ENCODE measurements around the gene LHX4.

The LHX4 gene

DNA sequence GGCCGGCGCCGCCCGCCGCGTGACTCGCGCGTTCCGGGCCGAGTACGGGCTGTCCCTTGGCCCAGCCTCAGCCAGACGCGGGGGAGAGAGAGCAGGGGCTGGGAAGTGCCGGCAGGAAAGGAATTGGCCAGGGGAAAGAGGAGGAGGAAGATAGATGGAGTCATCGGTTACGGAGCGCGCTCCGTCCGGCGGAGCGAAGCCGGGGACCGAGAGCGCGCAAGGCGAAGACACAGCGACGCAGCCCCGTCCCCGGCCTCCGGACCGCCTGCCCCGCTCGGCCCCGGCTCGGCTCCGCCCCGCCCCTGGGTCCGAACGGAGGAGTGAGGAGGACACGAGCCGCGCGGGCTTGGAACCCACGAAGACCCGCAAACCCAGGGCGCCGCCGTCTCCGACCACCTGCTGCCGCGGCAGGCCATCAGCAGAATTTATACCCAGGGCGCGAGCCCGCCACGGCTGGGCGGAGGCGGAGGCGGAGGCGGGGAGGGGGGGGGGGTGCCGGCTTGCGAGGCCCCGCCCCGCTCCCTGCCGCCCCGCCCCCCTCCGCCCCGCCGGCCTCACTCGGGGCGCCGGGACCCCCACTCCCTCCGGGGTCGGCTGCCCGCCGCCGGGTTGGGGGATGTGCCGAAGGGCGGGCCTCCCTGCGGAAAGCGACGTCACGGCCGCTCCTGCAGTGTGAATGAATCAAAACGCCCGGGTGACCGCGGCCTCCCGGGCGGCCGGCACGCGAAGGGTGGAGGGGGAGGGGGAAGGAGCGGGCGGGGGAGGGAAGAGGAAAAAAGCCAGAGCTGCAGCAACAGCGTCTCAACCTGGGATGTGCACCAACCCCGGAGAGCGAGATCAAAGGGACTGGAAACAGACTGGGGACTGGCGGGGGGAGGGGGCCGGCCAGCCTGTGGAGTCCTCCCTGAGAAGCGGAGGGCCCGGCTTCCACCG lies at the start of gene LHX4:
Gene LHX4 (plus strand): TSS at position 782 of the 933 bp plus-strand sequence. CDS start 266 bp downstream, outside the sequence.
- no peak for DNase-seq (ENCODE audit: low read depth)

DNA sequence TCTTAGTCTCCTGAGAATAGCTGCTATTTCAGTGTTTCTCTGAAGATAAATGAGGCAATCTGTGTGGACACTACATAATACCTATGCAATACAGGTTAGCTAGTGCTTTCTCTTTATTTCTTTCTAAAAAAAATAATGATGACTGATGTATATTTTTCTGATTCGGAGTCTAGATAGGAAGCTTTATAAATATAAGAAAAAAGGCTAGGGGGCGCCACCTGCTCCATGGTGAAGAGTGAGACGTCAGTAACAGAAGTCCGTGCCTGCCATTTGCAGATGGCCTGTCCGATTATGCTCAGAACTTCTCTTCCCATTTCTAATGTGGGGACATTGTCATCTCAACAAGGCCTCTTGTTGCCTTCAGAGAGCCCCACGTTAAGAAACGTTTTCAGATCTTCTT lies 49.0 kb upstream of the LHX4 start:
- DNase-seq (ENCODE audit: low read depth): no peak

DNA sequence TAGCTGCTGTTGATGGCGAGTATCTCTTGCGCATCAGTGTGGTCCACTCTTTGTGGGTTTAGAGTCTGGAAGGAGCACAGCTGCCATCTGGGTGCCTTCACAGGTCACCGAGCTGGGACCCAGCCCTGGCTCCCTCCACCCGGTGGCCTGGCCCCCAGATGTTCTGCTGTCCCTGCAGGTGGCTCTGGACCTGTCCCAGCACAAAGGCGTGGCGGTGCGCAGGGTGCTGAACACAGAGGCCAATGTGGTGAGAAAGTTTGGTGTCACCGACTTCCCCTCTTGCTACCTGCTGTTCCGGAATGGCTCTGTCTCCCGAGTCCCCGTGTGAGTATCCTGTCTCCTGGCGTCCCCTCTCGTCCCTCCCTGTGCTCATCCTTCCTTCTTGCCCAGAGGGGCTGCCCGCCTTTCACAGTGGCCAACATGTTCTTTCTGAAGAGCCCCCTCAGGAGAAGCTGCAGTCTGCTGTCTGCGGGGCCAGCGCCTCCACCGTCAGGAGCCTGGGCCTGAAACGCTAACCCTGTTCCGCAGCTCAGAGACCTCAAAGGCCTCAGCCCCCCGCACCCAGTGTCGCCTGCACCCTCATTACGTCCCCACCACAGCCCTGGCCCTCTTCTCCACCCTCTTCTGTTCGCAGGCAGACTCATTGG lies 47.9 kb upstream of the LHX4 start:
- no peak for DNase-seq (ENCODE audit: low read depth)

DNA sequence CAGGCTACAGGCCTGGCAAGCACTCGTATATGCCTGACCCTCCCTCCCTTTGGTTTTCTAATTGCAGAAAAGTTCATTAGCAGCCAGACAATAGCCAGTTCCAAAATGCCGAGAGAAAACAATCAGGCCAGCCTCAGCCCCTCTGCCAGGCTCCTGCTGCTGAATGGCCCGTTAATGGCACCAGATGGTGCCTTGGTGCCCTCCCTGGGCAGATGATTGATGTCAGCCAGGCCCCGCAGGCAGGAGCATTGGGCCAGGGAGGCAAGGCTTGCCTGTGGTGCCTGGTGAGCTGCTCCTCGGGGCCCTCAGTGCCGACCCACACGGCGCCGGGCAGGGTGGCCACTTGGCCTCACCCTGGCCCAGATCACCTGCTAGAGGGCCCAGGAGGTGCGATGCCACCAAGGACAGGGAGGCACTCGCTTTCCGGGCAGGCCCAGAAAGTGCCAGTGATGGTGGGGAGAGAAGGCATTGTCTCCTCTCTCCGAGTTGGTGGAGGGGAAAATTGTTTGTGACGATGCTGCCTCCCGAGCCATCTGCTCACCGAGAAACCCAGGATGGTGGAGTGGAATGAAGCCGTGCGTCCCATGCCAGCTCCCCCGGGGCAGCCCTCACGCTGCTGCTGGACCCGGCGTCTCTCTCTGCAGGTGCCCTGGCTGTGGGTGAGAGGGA lies 47.3 kb upstream of the LHX4 start:
- no peak for DNase-seq (ENCODE audit: low read depth)

DNA sequence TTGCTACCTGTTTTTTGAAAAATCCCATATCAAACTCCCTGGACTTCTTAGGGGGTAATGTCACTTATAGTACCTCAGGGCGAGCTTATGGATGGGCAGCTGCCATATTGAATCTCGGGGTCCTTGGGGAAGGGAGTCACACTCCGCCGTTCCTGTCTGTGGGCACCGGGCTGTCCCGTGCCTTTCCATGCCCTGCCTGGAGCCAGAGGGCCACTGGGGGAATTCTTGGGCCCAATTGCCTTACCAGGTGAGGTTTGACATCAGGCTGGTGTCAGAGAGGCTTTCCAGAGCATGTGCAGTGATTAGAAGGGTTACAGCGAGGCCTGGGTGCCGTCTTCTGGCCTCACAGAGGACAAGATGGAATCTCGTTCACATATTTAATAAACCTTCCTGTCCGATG lies 46.6 kb upstream of the LHX4 start:
- no peak for DNase-seq (ENCODE audit: low read depth)

DNA sequence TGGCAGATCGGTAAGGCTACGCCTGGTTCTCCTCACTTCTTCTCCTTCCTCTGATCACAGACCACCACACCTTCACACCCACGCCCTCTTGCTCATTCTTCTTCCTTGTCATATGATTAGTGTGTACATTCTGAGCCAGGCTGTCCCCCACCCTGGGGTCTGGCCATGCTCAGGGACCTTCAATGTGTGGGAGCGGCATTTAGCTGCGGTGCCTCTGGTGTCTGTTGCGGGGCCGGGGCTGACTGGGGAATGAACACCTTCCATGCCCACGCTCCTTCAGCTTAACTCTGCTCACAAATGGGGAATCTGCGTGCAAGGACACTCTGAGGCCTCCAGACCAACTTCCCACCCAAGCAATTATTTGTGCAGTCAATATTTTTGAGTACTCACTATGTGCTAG lies 46.0 kb upstream of the LHX4 start:
- no peak for DNase-seq (ENCODE audit: low read depth)

DNA sequence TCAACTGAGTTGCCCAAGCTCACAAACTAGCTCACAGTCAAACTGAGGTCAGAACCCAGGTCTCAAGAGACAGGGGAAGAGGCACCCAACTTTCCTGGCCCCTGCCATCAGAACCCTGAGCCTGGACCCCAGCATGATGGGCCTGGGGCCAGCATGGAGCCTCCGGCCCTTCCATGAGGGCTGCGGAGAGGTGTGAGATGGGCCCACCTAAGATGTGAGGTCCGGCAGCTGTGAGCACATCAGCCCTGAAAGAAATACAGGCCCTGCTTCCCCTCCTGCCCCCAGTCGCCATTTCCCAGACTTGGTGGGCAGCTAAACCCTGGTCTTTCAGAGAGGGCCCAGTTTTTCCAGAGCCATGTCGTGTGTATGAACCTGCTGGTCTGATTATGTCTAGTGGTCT lies 44.8 kb upstream of the LHX4 start:
- no peak for DNase-seq (ENCODE audit: low read depth)

DNA sequence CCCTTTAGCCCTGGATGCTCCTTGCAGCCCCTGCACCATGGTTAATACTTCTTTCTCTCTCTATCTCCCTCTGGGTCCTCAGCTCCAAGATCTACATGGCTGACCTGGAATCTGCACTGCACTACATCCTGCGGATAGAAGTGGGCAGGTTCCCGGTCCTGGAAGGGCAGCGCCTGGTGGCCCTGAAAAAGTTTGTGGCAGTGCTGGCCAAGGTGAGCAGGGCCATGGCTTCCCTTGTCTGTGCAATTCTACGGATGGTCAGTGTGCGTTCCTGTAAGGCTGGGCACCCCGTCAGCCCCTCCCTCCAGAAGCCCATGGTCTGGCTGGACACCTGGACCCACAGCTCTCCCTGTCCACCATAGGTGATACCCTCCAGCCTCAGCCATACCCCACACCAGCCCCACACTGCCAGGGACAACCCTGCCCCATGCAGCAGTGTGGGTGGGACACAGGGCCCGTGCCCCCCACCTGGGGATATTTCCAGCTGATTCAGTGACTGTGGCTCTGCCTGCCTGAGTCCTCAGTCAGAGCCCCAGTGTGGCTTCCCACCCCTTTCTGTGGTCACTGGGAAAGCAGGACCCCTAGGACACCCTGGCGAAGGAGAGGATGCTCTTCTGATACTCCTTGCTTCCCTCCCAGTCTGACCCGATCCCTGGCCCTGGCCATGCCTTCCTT lies 44.0 kb upstream of the LHX4 start:
- no peak for DNase-seq (ENCODE audit: low read depth)

DNA sequence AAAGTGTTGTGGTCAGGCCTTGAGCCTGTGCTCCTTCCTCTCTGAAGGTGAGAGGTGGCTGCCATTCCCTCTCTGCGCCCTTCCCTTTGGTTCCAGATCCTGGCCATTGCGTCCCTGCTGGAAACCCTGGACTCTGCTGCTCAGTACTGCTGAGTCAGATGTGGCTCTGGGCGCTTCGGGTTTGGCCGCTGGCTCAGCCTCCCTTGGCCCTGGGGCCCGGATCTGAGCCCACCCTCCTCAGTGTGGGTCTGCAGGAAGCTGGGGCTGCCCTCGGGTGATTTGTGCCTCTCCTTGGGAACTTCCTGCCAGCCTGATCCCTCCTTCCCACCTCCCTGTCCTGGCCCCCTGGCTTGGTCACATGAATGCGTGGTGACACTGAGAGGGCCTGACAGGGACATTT lies 43.2 kb upstream of the LHX4 start:
- DNase-seq (ENCODE audit: low read depth): no peak

DNA sequence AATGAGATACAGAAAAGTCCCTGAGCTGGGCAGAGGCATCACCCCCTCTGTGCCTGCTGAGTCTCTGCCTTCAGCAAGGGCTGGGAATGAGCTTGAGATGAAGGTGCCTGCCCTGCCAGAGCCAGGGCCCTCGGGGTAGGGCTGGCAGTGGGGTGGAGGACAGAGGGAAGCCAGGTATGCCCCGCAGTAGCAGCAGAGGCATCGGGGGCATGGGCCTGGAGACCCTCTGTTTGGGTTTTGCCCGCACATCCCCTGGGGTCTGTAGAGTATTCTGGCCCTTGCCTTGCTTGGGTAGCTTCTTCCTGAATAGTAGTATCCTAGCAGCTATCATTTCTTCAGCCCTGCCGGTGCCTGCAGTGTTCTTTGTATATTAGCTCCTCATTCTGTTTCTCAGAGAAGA lies 42.4 kb upstream of the LHX4 start:
- DNase-seq (ENCODE audit: low read depth): no peak

DNA sequence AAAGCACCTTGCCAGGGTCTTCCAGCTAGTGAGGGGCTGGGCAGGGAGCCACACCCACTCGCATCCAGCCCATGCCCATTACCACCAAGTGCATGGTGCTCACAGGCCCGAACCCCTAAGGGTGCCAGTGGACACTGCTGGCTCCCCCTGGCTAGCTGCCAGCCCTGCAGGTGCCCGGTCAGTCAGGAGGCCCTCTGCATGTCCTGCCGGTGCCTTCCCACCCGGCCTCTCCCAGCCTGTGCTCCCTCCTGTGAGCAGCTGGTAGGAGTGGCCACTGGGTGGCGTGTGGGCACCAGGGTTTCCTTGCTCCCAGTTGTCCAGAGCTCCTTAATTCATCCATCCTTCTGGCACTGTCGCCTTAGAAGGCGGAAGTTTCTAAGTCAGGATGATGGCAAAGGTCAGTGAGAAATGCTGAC lies 42.0 kb upstream of the LHX4 start:
- no peak for DNase-seq (ENCODE audit: low read depth)

DNA sequence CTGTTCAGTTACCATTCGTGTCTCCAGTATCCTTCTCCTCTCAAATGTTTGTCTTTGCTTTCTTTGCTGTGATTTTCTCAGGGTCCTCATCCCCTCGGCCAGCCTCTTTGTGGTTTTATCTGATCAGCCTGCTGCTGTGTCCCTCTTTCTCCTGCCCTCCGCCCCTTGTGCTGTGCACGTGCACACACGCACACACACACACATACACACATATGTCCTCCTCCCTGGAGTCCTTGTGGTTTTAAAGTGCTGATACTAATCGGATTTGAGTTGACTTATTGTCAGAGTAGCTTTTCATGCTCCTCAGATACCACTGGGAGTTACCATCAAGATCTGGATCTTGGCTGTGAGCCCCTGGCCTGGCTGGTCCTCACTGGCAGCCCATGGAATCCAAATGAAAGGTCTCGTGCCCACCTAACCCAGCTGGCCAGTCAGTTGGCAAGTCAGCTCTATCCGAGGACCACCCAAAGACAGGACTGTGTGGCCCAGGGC lies 41.3 kb upstream of the LHX4 start:
- DNase-seq (ENCODE audit: low read depth): no peak

DNA sequence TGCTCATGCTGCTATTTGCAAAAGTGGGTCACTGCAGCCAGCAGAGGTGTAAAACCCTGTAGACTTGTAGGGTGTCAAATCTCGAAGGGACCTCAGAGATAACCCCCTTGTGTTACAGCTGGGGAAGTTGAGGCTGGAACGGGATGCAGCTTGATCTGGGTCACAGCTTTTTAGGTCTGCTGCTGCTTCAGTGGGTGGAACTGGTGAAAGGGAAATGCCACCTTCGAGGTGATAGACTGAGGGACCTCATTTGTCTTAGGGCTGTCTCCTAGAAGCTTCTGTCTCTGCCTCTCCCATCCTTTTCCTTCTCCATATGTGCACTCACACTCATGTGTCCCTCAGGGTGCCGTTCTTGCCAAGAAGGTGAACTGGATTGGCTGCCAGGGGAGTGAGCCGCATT lies 40.0 kb upstream of the LHX4 start:
- DNase-seq (ENCODE audit: low read depth): no peak

DNA sequence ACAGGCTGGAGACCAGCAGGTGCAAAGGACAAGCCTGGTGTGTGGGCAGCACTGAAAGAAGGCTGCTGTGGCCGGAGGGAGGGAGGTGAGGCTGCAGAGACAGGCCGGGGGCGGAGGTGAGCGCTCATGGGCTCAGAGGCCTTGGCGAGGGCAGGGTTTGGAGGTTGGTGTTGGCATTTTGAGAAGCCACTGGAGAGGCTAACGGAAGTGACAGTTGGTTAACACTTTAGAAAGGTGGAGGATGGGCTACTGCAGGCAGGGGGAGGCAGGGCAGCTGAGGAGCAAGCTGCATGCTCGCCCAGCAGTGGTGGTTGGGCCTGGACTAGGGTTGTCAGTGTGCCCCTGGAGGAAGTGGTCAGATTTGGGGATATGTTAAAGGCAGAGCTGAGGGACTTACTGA lies 37.9 kb upstream of the LHX4 start:
- DNase-seq (ENCODE audit: low read depth): no peak

DNA sequence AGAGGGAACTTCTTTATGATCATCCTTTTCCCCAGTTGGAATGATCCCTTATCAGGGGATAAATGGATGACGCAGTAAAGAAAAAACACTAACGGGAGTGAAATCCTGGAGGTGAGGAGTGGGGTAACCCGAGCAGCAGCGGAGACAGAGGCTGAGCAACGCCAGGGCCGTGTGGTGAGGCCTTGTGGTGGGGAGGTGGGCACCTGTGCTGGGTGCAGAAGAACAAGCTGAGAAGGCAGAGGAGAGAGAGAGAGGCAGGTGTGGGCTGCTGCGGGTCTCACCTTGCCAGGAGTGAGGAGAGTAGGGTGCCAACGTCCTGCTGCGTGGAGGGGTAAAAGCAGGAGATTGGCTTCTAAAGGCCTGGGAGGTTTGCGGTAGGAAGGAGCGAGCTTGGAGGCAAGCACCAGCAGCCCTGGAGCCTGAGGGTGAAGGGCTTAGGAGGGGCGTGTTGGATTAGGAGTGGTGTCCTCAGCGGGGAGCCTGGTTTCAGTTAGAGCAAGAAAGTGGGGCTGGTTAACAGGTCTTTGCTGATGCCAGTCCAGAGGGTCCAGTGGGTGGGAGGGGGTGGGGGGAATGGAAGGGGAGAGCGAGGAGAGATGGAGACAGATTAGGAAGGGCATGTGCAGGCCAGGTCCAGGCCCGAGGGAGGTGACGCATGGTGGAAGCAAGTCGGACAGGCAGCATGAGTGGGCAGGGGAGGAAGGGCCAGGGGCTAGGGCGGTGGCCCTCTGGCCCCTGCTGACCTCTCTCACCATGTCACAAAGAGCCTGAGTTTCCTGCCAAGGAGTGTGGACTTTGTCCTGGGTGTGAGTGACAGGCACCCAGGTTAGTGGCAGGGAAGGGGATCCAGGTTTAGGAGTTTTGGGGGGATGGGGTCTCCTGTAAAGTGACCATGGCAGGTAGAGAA lies 36.7 kb upstream of the LHX4 start:
- DNase-seq (ENCODE audit: low read depth): no peak

DNA sequence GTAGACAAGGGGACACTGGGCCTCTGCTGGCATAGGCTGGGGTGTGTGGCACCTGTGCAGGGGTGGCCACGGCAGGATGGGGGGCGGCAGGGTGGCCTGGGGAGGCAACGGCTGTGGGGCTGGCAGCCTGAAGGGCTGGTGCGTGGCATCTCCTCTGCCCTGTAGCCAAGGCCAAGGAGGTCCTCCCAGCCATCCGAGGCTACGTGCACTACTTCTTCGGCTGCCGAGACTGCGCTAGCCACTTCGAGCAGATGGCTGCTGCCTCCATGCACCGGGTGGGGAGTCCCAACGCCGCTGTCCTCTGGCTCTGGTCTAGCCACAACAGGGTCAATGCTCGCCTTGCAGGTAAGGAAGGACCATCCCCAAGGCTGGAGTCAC lies 36.0 kb upstream of the LHX4 start:
- DNase-seq (ENCODE audit: low read depth): no peak

DNA sequence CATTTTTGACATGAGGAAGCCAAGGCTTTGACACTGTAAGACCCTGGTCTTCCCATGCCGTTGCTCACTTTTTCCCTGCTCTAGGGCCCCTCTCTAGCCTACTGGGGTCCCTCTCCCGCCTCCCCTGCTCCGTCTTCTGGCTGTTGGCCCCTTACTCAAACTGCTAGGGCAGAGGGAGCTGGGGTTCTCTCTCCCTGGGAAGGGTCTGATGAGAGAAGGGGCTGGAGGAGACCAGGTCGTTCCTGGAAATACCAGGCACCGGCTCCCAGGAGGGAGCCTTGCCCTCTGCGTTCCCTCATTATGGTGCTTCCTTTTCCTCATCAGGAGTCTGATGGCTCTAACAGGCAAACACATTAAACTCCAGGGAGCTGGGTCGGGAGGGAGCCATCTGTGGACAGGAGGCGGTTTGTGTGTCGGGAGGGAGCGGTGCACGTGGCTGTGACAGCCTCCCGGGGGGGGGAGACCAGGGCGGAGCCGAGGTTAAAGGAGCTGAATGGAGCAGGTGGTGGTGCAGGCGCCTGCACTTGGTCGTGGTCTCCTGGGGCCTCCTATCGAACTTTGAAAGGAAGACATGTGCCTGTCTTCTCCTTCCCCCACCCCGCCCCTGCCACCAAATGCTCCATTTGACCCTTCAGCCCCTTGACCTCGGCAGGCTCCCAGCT lies 35.4 kb upstream of the LHX4 start:
- DNase-seq (ENCODE audit: low read depth): no peak

DNA sequence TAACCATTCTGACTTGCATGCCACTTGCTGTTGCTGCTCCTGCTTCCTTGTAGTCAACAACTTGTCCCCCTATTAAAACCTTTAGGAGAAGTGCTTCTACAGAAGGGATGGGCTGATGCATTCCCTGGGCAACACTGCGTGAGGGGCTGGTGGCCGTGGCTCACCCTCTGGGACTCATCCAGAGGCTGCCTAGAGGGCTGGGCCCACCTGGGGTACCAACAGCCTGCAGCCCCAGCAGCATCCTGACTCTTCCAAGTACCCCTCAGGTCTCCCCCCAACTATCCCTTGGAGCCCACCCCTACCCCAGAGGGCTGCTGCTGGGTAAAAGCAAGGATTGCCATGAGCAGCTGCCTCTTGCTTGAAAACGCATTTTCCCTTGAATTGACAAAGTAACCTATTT lies 34.7 kb upstream of the LHX4 start:
- no peak for DNase-seq (ENCODE audit: low read depth)

DNA sequence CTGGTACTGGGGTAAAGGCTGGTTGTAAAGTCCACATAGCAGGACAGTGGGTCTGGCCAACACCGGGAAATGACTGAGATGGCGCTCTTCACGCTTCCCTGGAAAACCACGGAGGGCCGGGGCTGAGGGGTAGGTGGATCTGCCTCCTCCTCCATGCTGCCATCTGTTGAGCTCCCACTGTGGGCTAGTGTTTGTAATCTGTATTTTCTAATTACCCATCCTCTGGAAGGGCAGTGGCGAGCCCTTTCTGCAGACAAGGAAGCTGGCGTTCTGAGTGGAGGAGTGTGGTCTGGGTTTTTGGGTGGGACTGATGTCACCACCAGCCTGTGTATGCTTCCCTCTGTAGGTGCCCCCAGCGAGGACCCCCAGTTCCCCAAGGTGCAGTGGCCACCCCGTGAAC lies 34.1 kb upstream of the LHX4 start:
- no peak for DNase-seq (ENCODE audit: low read depth)

DNA sequence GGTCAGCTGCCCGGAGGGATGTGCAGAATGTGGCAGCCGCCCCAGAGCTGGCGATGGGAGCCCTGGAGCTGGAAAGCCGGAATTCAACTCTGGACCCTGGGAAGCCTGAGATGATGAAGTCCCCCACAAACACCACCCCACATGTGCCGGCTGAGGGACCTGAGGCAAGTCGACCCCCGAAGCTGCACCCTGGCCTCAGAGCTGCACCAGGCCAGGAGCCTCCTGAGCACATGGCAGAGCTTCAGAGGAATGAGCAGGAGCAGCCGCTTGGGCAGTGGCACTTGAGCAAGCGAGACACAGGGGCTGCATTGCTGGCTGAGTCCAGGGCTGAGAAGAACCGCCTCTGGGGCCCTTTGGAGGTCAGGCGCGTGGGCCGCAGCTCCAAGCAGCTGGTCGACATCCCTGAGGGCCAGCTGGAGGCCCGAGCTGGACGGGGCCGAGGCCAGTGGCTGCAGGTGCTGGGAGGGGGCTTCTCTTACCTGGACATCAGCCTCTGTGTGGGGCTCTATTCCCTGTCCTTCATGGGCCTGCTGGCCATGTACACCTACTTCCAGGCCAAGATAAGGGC lies 33.5 kb upstream of the LHX4 start:
- DNase-seq (ENCODE audit: low read depth): no peak

All from stimulated activated CD8-positive, alpha-beta memory T cell treated with anti-CD3 and anti-CD28 coated beads, Interleukin-15, amount 100 ng/mL, for 24 hours (primary cell).